Testis (tissue), 2 donors: ENCODE results near the gene GRB7.

Source experiments
- POLR2A ChIP-seq: fragments of 450-650 bp; IDR thresholded peaks from one replicate; pipeline ENCODE4 v1.6.1; 2017; ENCODE audit warnings: antibody characterized with exemption, mild to moderate bottlenecking, moderate library complexity
- TF ChIP-seq, protein P1 (sequence below), 3 experiments: fragments of 450-650 bp in 2 of 3; fragments of 200-600 bp in 1 of 3; sonication (generic) in 1 of 3; IDR thresholded peaks; one replicate each; pipeline ENCODE4 v1.5.1; 2016 to 2019; ENCODE audit warnings: antibody characterized with exemption in 3 of 3, mild to moderate bottlenecking in 2 of 3, moderate library complexity in 1 of 3

GRCh38 chr17:39738568-39738901 is 797 bp downstream of the GRB7 start:
- no peak for TF ChIP-seq POLR2A
- TF ChIP-seq, protein P1, sequence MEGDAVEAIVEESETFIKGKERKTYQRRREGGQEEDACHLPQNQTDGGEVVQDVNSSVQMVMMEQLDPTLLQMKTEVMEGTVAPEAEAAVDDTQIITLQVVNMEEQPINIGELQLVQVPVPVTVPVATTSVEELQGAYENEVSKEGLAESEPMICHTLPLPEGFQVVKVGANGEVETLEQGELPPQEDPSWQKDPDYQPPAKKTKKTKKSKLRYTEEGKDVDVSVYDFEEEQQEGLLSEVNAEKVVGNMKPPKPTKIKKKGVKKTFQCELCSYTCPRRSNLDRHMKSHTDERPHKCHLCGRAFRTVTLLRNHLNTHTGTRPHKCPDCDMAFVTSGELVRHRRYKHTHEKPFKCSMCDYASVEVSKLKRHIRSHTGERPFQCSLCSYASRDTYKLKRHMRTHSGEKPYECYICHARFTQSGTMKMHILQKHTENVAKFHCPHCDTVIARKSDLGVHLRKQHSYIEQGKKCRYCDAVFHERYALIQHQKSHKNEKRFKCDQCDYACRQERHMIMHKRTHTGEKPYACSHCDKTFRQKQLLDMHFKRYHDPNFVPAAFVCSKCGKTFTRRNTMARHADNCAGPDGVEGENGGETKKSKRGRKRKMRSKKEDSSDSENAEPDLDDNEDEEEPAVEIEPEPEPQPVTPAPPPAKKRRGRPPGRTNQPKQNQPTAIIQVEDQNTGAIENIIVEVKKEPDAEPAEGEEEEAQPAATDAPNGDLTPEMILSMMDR (IDR thresholded peaks at IDR 0.05): no peak
